Measurements from ENCODE around the gene GOLPH3.
"Not testable (repeated sequence)": the region's sequence is repeated elsewhere in the genome, so short reads cannot be mapped to it uniquely, and the experiment has no call there.

Gene GOLPH3

DNA sequence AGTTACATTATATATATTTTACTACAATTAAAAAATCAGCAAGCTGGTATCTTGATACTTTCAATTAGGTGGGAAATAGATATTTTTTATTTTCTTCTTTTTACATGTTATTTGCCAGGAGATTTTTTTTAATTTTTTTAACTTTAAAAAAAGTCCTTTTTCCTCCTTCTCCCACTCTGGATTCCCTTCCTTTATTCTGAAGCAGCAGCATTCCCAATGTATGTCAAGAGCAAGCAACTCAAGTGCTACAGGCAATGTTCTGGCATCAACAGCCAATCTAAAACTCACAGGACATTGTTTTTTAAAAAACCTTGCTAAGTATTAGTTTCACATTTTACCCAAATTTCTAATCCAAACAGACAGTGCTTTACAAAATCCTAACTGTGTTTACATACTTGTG, 41.4 kb downstream of the GOLPH3 start:
- no peak for DNase-seq

DNA sequence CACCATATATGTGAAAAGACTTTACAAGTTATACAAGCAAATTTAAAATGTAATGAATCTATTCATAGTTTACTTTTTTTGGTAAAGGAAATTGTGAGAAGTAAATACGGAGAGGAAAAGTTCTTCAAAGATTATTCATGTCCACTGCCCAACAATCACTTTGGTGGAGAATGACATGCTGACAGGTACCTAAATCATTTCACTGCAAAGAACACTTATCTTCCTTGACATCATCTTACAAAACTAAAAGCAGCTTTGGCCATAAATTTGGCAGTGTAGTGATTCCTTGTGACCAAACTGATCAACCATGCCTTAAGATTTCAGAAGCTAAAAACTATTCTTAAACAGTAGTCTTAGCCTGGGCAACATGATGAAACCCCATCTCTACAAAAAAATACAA, 42.5 kb downstream of the GOLPH3 start:
- DNase-seq = no peak

DNA sequence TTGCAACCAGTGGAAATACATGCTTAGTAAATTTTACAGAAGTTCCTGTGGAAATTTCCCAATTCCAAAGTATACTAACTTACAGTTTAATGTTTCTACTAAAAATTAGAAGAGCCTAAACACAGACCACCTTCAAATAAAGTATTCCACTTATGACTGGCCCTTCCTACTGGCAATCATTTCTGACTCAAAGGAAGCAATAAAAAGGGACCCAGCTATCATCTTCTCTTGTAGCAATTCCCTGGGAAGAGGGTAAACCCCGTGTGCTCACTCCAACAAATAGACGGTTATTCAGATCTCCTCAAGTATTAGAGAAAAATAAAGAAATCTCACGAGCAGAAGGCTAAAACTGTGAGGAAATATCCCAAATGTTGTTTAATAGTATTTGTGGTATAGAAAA, 43.3 kb downstream of the GOLPH3 start:
- no peak for DNase-seq

DNA sequence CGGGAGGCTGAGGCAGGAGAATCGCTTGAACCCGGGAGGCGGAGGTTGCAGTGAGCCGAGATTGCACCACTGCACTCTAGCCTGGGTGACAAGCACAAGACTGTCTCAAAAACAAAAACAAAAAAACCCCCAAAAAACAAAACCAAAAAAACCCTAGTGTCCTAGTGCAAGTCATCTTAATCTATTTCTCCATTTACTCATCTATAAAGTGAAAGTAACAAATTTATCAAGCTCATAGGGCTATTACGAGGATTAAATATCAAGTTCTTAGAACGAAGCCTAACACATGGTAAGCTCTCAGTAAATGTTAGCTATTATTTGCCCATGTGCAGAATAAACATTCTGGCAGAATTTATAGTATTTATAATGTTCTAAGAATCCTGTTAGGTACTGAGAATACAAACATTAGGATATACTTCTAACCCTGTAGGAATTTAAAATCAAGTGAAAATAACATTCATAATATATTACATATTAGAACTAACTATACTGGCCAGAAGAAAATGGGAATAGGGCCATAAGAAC, 45.0 kb downstream of the GOLPH3 start:
- no peak for DNase-seq

DNA sequence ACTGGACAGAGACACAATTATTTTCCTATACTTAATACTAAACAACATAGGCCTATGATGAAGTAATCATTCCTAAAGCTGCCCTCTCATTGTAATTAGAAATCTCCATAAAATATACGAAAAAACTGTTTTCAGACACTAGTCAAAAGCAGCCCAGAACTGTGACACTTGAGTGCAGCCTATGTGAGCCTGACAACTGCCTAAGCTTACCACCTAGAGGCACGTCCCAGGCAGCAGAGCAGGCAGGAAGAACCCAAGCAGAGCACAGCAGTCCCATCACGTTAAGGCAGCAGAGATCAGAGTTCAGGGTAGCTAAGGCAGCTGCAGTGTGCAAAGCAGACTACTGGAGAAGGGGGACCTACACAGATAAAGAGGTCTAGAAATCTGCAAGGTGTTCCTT, 46.4 kb downstream of the GOLPH3 start:
- DNase-seq = no peak

DNA sequence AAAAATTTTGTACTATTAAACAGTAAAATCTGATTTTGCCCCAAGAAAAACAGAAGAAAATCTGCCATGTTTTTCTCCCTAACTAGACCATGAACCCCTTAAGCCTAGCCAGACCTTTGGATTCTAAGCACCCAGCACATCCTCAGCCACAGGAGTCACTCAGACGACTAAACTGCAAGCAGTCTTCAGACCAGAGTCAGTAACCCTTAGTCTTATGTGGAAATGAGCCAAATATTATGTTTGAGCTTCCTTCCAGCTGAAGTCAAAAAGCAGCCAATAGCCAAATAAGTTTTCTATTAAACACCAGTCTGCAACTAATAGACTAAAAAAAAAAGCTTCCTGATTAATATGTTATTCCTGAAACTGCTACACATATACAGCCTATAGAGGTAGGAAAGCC, 47.4 kb downstream of the GOLPH3 start:
- DNase-seq = no peak

DNA sequence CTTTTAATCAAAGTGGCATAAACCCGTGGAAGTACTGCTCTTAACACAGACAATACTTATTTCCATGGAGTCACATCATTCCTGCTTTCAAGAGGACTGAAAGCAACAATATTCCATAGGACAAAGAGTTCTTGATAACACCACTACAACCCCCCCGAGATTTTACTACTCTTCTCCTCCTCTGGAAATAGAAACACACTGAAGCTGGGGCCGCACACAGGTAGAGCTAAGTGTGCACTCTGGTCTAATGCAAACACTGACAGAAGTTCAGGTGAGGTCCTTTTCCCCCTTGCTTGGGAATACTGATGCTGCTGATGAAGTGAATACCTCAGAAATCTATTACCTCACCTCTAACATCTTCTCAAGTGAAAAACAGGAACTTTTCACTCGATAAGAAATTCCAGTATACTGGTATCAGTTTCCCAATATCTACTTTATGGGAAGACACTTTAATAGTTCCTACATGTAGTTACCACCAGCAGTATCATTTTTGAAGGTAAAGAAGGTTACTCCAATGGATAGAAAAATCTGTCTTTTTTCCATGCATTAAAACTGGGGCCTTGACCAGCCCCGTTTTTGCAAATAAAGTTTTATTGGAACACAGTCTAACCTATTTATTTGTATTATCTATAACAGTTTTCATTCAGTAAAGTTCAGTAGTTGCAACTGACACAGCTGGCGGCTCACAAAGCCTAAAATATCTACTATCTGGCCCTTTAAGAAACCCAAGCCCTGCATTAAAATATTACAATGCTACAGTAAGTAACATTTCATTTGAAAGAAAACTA, 50.0 kb downstream of the GOLPH3 start:
- DNase-seq = no peak

DNA sequence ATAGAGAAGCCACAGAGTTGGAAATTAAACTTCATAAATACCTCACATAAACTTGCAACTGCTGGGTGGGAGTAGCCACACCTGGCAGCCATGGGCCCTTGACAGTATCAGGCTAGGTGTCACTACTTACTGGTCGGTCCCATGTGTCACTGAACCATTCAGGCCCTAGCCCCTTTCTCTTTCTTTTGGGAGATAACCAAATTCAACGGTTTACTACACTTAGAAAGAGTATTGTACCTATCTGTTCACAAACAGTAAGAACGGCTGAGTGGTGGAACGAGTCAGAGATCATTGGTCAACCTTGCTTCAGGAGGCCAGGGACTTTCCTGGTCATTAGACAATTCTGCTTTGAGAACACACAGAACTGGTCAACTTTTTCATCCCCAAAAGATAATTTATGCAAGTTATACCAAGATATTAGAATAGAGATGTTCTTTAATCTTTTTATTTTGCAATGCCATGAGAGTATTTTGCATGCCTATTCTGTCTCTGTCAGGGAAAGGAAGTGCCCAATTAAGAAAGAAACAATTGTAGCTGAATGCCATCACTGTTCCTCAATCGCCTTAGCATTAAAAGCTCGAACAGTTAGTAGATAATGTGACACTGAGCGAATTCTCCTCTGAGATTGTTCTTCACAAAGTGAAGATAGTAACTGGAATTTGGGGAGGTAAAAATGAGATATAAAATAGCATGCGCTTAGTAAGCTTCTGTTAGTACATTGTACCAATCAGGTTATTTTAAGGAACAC, 50.9 kb downstream of the GOLPH3 start:
- DNase-seq = no peak

DNA sequence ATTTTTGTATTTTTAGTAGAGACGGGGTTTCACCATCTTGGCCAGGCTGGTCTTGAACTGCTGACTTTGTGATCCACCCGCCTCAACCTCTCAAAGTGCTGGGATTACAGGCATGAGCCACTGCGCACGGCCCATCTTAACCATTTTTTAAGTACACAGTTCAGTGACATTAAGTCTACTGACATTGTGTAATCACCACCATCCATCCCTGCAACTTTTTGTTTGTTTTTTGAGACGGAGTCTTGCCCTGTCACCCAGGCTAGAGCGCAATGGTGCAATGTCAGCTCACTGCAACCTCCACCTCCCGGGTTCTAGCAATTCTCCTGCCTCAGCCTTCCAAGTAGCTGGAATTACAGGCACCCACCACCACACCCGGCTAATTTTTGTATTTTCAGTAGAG, 55.2 kb downstream of the GOLPH3 start:
- not testable (repeated sequence) for DNase-seq

DNA sequence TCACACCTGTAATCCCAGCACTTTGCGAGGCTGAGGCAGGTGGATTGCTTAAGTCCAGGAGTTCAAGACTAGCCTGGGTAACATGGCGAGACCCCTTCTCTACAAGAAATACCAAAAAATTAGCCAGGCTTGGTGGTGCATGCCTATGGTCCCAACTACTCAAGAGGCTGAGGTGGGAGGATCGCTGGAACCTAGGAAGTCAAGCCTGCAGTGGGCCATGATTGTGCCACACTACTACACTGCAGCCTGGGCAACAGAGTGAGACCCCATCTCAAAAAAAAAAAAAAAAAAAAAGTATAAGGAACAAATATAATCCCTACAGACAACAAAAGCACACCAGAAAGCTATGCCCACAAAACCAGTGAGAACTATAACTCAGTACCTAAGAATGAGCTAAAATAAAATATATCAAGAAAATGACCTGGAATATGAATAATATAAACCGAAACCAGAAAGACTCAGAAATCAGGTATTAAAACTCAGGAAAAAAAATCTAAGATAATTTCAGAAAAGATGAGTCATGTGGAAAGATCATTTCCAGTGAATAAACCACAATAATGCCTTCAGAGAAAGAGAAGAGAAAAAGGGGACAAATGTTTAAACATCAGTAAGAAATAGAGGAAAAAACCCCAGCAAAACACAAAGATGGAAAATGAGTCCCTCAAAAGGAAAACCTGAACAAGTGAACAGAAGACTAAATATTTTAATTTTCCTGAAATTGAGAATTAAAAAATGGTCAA, 57.4 kb downstream of the GOLPH3 start:
- no peak for DNase-seq

DNA sequence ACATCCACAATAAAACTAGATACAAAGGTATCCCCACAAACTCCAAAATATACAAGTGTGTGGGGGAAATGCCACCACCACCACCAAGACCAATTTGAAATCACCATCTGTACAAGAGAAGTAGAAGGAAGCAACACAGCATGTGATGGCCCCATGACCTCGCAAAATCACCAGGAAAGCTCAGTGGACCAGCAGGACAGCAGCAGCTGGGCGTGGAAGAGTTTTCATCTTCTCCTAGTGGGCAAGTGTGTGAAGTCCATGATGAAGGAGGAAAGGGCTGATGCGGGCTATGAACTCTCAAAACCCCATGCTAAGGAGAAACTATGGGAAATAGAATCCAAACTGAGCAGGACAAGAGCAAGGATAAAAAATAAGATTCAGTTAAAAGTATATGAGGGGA, 58.1 kb downstream of the GOLPH3 start:
- no peak for DNase-seq

DNA sequence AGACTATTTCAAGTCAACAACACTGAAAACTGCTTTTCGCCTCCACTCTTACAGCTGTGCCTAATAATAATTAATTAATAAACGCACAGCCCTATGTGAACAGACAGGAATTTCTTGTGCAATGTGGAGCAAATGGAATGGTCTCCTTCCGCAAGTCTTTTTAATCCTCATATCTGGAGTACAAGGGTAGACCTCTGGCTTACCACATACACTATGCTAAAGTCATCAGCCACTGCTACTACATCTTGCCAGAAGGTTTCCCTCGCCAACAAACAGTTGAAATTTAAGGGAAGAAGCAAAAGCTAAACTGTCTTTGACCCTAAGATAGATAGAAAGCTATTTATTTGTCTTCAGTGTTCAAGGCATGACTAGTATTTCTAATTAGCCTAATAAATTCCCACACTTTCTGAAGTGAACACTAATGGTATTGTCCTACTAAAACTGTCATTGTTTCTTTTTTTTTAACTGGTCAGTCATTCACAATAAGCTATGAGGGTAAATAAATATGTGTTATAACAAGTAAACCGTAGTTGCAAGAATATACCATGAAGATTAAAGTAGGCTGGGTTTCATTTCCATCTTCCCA, 63.9 kb downstream of the GOLPH3 start:
- DNase-seq = no peak

DNA sequence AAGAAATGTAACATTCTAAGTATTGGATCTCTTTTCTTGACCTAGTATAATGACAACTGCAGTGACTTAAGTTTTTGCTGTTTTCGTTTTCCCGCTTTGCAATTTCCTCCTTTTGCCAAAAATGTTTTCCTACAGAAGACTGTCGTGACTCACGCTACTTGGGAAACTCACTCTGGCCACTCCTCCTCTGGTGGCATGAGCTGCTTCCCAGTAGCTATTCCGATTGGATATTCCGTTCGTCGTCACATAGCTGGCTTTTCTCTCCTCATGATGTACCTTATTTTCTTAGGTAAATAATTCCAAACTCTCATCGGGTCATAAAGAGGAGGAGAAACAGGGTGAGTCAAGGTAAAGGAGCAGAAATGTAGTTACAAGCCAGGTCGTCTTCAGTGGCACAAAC, 64.9 kb downstream of the GOLPH3 start:
- DNase-seq = no peak

DNA sequence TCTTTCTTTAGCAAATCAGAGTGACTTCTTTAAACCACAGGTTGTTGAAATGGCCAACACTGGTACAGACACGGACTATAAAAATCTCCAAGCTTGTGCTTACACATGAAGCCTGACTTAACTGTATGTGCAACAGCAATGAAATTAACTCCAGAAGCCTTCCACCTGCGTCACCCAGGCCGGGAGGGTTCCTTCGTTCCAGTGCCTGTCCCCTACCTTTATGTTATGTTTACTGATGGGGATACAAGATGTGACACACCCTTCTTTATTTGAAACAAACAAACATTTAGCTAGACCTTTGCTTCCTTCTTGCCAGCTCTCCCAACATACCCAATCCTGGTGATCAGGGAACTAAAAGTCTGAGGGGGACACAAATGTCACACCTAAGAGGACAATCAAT, 66.0 kb downstream of the GOLPH3 start:
- DNase-seq = no peak

DNA sequence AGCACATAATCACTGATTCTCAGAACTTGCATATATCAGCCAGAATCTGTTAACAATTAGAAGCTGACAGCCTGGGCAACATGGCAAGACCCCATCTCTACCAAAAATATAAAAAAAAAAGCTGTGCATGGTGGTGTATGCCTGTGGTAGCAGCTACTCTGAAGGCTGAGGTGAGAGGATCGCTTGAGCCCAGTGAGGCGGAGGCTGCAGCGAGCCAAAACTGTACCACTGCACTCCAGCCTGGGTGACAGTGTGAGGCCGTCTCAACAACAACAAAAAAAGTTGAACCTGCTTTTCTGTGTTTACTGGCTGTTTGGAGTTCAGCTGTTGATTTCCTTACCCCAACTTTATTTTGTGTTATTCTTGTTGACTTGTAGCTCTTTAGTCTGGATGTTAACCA, 66.8 kb downstream of the GOLPH3 start:
- no peak for DNase-seq

DNA sequence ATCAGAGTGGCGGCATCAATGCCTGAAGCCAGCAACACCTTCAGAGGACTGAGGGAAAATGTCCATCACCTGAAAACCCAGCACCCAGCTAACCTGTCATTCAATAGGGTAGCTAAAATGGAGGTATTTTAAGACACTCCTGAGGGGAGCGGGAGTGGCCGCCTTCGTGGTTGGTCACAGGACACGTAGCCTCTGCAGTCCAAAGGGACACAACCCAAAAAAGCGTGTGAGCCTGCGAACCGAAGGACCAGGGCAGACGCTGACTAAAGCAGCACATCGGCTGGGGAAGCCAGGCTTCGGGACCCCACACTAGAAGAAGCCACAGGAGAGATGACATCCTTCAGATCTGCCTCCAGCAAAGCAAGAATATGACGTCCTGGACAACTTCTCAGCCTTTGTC, 70.6 kb downstream of the GOLPH3 start:
- DNase-seq = no peak

DNA sequence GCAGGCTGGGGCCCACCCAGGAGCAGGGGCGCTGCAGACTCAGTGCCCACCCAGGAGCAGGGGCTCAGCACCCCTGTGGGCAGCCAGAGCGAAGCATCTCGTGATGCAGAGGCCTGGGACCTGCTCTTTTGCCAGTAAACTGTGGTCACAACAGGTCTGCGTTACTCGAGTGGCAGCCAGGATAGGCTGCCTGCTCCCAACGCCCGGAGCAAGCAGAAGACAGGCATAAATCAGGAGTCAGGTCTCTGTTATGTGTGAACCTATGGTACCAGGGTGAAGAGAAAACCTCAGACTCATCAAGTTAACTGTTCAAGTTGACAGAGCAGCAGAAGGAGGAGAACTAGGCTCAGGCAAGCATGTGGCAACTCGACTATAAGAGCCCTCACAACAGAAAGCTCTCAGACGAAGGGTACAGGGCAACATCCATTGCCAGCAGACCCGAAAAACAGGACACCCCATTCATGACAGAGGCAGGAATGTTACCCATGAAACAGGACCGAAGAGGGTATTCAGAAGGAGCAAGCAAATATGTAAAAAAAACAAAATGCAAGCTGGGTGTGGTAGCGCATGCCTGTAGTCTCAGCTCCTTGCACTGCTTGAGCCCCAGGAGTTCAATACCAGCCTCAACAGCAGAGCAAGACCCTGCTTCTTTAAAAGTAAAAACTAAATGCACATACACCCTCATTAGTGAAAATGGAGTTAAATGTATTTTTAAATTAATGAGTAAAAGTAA, 71.7 kb downstream of the GOLPH3 start:
- DNase-seq = no peak

DNA sequence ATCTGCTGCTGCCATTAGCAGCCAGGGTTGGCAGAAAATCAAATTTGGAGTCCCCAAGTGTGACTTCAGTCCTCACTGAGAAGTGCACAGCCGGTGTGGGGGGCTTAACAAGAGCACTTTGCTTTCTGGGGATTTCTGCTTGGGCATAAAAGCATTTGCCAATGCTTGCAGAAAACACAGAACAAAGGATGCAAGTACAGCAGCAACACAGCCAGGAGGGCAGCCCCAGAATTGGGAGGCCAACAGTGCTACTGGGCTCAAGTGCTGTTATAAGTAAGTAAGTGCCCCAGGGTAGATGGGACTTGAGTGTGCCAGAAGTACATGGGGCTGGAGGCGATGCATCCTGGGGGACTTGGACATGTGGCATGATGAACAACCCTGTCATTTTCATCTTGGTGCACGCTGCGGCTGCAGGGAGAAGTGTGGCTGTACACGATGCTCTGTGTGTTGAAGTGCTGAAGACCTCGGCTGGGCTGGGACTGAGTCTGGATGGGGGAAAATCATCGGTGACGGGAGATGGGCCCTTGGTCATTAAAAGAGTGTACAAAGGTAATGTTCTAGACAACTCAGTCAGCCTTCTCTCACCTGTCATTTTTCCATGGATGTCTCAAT, 73.3 kb downstream of the GOLPH3 start:
- no peak for DNase-seq

DNA sequence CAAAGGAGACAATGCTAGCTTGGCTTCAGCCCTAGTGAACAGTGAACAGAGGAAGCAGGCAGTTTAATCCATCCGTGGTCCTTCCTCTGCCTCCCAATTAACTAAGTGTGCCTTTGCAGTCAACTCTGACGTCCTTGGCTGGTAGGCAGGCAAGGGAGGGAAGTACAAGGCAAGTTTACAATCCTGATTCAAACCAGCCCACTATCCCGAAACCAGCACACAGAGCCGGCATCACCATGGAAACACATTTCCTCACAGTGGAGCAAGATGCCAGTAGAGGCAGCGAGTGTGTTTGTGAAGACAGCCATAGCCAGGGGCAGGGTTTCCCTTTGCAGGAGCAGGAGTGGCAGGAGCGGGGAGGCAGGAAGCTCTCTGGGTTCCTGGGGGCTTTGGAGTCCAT, 73.9 kb downstream of the GOLPH3 start:
- DNase-seq = no peak

DNA sequence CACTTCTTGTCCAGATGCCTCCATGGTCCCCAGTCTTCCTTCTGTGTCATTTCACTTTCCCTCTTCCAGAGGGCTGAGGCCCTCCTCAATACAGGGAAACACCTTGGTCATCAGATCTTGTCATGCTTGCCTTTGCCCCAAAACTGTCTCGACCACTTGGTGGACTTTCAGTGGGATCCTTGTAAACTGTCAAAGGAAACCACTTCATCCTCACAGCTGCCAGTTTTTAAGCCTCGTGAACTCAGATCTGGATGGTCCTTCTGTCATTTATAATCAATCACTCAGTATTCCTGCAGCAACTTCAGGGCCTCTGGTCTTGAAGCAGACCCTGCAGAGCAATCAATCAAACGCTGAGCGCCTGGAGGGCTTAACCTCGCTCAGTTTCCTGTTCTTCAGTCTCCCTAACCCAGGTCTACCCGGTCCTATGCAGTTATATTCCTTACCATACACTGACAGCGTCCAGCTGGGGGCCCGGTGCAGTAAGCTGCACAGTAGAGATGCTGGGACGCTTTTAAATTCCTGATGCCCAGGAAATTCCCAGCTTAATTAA, 74.6 kb downstream of the GOLPH3 start:
- DNase-seq = no peak

DNA sequence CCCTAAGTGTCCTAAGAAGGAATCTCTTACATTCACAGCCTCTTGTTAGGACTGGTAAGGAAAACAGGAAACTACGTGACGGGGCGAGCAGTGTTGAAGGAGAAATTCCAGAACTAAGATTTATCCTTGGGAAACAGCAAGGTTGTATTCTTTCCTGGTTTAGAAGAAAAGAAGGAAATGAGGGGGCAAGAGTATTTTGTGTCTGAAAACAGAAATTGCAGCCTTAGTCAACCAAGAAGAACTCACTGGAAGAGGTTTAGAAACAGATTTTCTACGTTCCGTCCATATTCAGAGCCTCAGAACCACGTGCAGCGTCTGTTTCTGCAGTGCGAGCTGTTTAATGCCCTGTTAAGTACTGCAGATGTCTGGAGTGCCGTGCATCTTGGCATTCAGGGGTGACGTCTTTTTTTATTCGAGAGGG, 75.2 kb downstream of the GOLPH3 start:
- DNase-seq = no peak

DNA sequence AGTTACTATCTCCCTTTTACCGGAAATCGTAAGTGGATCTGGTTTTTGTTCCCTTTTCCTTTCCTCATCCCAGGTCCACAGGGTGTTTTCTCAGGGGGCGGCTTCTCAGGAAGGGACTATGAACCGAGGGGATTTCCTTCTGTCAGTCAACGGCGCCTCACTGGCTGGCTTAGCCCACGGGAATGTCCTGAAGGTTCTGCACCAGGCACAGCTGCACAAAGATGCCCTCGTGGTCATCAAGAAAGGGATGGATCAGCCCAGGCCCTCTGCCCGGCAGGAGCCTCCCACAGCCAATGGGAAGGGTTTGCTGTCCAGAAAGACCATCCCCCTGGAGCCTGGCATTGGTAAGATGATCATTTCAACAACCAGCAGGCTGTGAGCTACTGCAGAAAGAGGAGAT, 75.8 kb downstream of the GOLPH3 start:
- no peak for DNase-seq
